HG02852 (cell line): Measurements from ENCODE around the gene IFT81.
"Not testable (repeated sequence)": the region's sequence is repeated elsewhere in the genome, so short reads cannot be mapped to it uniquely, and the experiment has no call there.

Experiments
- ATAC-seq: cut with Tn5 transposase; IDR thresholded peaks from one replicate; pipeline ENCODE4 v1.9.1; 2021; ENCODE audit warnings: mild to moderate bottlenecking, moderate library complexity; ENCODE audit not compliant: unreplicated experiment

The IFT81 gene

DNA sequence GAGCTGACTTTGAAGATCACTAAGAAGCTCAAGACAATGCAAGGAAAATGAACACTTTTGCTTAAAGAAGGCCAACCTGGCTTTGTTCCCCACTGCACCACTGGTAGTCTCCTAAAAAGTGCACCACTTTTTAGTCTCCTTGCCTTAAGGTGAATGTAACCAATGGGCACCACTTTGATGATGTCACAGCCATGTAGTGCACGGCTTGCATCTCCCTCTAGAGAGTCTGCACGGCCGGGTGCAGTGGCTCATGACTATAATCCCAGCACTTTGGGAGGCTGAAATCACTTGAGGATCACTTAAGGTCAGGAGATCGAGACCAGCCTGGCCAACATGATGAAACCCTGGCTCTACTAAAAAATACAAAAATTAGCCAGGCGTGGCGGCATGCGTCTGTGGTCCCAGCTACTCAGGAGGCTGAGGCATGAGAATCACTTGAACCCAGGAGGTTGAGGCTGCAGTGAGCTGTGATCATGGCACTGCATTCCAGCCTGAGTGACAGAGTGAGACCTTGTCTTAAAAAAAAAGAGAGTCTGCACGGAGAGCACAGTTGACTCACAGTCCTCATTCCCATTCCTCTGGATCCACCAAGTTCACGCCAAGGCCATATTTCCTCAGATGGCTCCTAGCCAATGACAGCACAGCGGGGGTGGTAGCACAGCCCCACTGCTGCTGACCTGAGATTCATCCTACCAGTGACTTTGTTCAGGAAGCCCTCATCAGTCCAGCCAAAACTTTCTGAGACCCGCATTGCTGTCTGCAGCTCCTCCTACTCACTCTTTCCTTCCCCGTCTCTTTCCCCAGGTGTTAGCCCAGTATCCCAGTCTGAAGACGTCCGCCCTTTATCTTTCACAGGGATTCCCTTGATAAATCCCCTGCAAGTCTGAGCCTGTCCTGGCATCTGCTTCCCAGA, 16.5 kb upstream of the IFT81 start:
- ATAC-seq, result no peak

DNA sequence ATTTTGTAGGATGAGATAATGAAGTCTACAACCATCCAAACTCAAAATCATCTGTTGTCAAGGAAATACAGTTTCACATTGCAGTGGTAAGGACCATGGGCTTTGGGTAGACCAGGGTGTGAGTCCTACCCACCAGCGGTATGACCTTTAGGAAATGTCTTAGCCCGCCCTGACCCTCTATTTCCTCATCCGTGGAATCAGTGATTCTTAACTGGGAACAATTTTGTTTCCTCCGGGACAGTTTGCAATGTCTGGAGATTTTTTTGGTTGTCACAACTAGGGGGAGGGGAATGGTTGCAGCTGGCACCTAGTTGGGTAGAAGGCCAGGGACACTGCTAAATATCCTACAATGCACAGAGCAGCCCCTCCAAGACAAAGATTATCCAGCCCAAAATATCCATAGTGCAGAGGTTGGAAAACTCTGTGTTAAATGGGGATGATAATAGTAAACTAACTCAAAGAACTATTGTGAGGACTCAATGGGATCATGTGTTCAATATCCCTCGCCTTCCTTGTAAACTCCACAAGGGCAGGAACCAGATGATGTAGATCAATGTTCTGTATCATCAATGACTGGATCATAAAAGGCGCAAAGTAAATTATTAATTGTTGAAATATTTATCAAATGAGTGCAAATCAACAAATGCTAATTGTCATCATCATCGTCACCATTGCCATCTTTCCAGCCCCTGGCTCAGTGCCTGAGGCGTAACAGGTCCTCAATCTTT, 15.7 kb upstream of the IFT81 start:
- ATAC-seq, result no peak

DNA sequence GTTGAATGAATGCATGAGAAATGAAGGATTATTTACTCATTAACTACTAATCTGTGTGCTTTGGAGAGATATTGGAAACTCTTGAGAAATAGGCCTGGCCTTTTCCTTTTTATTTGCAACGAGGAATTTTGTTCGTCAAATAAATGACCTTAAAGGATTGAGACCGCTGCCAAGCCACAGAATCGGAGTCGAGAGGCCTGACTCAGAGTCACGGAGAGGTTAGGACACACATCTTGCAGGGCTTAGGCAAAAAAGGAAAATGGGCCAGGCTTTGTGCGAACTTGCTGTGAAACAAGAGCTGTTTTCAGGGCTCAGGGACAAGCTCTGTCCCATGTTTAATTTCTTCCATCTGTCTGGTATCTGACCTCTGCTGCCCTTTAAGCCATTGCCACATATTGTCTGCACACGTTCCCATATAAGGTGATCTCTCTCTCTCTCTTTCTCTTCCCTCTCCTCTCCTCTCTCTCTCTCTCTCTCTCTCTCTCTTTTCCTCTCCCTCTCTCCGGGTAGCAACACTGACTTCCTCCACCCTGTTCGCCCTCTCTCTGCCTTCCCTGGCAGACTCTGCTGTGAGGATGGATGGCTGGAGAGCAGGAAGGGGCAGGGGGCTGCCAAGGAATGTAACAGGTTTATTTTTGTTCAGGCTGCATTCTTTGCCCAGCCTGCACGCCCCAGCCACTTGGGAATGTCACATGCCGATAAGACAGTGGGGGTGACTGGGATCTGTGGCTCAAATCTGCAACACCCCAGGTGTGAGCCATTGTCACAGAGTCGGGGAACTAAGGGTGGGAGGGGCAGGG, 14.9 kb upstream of the IFT81 start:
- ATAC-seq, result no peak

DNA sequence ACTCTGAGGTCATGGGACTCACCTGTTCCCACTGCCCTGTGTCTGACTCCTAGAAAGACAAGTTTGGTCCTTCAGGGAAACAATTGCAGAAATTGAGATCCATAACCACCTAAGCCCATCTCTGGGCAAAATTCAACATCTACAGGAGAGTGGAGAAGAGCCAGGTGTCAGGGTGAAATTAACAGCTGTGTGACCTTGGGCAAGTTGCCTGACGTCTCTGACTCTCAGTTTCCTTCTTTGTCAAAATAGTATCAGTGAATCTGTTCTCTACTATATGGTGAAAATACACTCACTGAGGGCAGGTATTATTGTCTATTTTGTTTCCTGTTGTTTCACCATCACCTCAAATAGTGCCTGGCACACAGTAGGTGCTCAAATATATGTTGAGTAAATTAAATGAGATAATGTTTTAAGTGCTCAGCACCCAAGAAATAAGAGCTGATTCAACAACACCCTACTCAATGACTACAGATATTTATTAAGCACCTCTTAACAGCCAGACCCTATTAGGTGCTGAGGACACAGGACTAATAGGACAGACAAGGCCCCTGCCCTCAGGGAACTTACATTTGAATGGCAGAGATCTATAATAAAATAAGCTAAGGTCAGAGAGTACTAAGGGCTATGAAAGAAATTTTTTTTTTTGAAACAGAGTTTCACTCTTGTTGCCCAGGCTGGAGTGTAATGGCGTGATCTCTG, 14.2 kb upstream of the IFT81 start:
- no peak for ATAC-seq

DNA sequence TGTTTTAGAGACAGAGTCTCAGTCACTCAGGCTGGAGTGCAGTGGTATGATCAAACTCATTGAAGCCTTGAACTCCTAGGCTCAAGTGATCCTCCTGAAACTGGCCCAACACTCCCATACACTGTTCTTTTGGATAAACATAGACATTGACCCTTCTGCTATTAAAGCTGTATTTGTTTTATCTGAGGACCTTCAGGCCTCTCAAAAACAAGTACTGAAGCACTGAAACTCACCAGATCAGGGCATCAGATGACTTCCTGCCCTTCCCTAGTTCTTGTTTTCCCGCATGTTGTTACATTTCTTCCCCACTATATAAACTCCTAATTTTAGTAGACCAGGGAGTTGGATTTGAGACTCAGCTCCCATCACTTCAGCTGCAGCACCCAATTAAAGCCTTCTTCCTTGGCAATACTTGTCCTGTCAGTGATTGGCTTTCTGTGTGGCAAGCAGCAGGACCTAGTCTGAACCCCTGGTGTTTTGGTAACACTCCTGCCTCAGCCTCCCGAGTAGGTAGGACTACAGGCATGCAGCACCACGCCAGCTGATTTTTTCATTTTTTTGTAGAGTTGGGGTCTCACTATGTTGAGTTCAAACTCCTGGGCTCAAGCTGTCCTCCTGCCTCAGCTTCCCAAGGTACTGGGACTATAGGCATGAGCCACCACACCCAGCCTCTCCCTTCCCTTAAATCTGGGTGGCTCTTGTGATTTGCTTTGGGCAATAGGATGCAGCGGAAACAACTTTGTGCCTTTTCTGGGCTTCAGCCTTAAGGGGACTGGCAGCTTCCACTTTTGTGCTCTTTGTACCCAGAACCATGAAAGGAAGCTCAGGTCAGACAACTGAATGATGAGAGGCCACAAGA, 12.5 kb upstream of the IFT81 start:
- ATAC-seq, result no peak

DNA sequence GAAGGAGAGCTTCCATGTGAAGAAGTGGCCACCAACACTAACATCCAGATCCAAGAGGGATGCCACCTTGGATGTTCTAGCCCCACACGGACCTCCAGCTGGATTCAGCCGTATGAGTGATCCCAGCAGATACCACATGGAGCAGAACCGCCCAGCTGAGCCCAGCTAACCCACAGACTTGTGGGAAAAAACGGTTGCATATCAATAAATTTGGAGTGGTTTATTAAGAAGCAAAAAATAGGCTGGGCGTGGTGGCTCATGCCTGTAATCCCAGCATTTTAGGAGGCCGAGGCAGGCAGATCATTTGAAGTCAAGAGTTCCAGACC, 11.9 kb upstream of the IFT81 start:
- ATAC-seq, result no peak

DNA sequence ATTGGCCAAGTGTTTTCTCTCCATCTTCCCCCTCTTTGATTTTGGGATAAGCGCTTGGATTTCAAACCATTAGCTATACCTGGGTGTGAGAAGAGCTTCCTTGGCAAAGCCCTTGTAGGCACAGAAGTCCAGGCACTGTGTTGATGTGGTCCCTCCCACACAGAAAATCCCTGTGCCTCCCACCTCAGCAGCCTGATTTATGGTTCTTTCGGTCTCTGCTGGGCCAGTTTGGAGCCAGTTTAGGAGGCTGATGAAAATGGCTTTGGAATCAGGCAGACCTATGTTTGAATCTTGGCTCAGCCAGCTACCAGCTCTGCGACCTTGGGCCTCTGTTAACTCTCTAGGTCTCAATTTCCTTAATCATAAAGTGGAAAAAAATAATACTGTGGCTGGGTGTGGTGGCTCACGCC, 9.6 kb upstream of the IFT81 start:
- no peak for ATAC-seq

DNA sequence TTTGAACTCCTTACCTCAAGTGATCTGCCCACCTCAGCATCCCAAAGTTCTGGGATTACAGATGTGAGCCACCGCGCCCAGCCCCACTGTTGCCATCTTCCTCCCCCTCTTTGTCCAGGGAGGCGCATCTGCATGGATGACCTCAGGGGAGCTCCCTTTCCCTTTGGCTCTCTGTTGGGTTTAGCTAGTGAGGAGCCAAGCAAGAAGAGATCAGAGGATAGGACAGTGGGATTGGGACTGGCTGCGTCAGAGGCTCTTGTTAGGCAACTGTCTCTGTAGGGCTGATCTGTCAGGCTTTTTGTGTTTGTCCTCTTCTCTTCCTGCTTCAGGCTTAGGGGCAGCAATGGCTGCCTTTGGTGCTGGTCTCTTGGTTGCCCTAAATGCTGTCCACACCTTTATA, 8.5 kb upstream of the IFT81 start:
- no peak for ATAC-seq

DNA sequence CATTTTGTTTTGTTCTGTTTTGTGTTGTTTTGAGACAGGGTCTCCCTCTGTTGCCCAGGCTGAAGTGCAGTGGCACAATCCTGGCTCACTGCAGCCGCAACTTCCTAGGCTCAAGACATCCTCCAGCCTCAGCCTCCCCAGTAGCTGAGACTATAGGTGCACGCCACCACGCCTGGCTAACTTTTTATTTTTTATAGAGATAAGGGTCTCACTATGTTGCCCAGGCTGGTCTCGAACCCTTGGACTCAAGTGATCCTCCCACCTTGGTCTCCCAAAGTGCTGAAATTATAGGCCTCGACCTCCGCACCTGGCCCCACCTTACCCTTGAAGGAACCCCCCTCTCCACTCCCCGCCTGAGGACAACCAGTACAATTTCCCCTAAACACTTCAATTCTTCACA, 7.5 kb upstream of the IFT81 start:
- ATAC-seq, result no peak

DNA sequence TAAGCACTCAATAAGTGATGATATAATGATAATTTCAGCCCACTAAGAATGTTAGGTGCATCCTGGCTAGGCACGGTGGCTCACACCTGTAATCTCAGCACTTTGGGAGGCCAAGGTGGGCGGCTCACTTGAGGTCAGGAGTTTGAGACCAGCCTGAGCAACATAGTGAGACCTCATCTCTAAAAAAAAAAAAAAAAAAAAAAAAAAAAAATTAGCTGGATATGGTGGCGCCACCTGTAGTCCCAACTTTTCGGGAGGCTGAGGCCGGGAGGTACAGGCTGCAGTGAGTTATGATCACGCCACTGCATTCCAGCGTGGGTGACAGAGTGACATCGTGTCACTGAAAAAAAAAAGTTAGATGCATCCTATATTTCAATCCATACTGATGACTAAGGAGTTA, 6.9 kb upstream of the IFT81 start:
- ATAC-seq, result not testable (repeated sequence)

DNA sequence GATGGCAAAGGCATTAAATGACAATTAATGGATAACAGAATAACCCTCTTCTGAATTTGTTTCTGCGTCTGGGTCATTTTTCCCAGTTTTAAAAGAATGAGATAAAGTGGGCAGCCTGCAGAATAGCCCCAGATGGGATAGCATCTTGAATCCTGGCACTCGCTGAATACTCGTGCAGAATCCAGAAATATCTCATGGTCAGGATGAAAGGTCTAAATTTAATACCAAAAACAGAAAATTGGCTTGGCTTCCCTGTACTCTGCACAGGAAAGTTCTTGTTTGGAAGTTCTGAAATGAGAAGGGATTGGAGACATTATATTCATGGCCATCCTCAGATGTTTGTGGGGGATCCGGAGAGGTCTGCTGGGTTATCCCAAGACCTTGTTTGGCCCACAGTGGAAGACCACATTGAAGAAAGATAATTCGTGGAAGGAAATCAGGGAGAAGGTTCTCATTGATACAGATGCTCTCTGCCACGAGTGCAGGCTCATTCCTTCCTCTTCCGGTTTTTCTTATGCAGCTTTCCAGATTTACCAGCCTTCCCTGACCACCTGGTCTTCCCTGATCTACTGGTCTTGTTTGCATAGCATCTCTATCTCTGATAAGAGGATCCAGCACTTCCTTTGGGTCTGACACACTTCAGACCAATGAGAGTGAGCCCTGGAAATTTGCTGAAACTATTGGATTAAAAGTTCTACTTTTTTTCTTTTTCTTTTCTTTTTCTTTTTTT, 6.0 kb upstream of the IFT81 start:
- no peak for ATAC-seq

DNA sequence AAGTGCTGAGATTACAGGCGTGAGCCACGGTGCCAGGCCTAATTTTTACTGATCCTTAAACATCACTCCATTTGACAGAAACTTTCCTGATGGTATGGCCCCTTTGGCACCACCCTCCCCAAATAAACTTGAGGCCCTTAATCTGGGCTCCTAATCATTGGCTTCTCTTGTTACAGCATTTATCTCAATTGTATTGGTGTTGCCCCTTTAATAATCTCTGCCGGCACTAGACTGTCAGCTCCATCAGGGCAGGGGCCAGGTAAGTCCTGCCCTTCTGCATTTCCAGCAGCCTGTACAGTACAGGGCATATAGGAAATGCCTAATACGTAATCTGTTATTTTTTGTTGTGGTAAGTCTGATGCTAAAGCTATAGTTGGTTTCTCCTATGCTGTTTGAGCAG, 1.2 kb upstream of the IFT81 start:
- no peak for ATAC-seq

DNA sequence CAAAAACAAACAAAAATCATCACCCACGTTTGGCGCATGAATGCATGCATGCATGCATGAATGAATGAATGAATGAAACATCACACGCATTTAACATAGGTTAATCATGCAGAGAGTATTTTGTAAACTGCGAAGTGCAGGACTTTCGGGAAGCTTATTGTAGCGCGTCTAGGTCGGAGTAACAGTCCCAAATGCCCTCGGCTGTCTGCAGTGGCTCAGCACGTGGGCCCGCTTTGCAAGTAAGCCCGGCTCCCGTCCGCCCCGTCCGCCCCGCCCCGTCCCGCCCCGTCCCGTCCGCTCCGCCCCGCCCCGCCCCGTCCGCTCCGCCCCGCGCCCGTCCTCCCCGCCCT, 263 bp upstream of the IFT81 start:
- no peak for ATAC-seq

DNA sequence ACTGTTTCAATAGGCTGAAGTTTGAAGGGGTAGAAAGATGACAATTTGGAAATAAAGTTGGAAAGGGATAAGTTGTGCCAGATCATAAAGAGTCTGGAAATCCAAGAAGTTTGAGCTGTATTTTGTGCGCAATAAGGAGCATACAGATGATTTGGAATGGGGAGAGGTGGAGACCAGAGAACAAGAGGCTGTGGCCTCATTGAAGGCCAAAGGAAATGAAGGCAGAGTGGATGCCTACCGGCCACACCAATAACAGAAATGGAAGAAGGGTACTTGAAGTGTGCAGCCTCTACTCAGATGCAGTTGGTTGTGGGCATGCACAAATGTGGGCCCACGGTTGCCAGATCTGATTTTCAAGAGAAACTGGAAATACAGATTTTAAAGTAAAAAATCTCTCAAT, 2.4 kb downstream of the IFT81 start:
- ATAC-seq, result no peak

DNA sequence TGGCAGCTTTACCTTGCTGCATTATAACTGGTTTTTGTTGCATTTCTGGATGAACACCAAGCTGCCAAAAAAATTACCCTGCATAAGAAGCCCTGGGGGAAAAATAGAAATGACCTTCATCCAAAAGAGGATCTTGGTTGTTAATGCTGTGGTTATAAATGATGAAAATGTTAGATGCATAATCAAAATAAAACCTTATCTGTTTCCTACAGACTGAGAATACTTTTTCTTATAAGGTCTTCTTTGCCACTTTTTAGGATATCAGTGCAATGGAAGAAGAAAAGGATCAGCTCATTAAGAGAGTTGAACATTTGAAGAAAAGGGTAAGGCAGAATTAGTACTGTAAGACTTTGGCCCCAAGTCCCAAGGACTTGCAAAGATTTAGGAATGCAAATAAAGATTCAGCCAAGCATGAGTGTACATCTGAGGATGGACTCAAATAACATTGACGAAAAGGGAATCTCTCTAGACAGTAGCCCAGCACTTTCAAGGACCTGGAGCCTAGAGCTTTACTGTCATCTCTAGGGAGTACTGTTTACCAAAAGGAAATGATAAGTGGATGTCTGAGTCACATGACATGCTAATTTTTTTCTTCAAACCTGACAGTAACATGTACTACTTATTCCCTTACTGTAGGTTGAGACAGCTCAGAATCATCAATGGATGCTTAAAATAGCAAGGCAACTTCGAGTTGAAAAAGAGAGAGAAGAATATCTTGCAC, 10.7 kb downstream of the IFT81 start:
- no peak for ATAC-seq

DNA sequence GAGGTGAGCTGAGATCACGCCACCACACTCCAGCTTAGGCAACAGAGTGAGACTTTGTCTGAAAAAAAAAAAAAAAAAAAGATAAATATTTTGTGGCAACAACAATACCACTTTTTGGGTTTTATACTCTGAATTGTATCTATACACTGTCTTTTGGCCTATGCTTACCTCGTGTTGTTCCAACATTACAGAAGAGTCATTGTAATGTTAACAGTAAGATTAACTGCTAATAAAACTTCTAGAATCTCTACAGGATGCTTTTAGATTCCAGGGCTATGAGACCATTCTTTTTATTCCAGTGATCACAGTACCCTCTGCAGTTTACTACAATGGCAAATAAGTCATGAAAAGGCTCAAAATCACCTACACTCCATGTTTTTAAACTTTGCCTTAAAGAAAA, 11.6 kb downstream of the IFT81 start:
- ATAC-seq, result no peak

DNA sequence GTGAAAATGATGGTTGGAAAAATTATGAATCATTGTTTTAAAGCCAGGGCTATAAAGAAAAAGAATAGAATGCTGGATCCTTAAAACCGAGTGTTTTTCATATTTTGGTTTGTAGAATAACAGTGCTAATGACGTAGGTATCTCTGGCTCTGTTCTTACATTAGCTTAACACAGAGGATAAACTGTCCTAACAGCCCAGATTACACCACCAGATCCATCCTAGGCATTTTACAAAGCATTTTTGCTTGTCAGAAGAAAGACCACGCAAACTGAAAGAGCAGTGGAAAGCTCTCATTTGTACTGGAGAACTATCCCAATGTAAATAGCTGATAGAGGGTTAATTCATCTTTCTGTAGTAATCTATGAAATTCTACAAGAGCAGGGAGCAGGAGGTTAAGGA, 13.6 kb downstream of the IFT81 start:
- no peak for ATAC-seq

DNA sequence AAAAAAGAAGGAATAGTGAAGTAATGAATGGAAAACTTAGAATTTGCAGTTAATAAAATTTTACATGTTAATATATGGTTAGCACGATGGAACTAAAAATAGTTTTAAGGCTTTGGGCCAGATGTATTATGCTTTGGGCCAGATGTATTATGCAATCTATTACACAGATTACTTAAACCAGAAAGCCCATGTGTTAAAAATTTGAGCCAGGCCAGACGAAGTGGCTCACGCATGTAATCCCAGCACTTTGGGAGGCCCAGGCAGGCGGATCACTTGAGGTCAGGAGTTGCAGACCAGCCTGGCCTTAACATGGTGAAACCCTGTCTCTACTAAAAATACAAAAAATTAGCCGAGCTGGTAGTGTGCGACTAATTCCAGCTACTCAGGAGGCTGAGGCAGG, 17.2 kb downstream of the IFT81 start:
- ATAC-seq, result no peak

DNA sequence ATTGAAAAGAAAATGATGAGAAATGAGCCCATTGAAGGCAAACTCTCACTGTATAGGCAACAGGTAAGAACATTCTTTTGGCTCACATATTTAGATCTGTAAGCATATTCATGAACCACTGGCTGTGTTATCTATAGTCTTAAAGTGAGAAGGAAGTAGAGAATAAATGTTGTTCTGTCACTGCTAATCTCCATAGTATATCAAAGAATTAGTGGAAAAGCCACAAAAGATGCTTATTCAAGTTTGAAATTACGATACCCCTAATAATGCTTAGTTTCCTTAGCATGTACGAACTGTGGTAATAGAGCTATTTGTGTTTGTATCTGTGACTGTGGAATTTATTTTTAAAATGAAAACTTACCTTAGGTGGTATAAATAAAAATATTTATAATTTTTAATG, 22.8 kb downstream of the IFT81 start:
- no peak for ATAC-seq
